22Rv1 (cell line): ENCODE measurements around the gene ECEL1.

Experiments used
- H3K27ac ChIP-seq: fragments of 450-650 bp; 2 replicates; pipeline ENCODE4 v1.5.1; 2017
- ZFX ChIP-seq: fragments of 450-650 bp; IDR thresholded peaks from 2 replicates; pipeline ENCODE4 v1.6.1; 2017; ENCODE audit warnings: antibody characterized with exemption, borderline replicate concordance
- TF ChIP-seq, protein P1 (sequence below): fragments of 450-650 bp; IDR thresholded peaks from 2 replicates; pipeline ENCODE4 v1.5.1; 2017; ENCODE audit warnings: mild to moderate bottlenecking

Gene ECEL1

DNA sequence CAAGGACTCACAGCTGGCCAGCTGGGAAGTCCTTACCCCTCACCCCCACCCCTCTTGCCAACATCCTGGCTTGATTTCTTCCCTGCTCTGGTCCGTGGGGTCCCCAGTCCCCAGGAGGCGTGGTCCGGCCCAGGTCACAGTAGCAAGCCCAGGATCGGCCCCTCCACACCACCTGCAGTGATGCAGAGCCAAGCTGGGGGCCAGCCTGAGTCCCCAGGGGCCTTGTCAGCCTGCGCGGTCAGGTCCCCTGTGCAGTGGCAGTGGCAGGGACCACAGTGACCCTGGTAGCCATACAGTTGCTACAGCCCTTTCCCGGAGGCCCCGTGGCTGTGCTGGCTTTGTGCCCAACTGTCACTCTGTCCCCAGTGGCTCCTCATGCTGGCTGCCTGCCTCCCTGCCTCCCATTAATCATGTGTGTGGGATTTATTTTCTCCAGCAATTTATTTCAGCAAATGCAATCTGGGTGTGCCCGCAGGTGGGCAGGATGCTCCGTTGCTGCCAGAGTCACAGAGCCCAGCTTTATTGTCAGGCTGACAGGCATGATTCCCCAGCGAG, 23.8 kb upstream of the ECEL1 start:
- TF ChIP-seq ZFX = no peak
- TF ChIP-seq, protein P1, sequence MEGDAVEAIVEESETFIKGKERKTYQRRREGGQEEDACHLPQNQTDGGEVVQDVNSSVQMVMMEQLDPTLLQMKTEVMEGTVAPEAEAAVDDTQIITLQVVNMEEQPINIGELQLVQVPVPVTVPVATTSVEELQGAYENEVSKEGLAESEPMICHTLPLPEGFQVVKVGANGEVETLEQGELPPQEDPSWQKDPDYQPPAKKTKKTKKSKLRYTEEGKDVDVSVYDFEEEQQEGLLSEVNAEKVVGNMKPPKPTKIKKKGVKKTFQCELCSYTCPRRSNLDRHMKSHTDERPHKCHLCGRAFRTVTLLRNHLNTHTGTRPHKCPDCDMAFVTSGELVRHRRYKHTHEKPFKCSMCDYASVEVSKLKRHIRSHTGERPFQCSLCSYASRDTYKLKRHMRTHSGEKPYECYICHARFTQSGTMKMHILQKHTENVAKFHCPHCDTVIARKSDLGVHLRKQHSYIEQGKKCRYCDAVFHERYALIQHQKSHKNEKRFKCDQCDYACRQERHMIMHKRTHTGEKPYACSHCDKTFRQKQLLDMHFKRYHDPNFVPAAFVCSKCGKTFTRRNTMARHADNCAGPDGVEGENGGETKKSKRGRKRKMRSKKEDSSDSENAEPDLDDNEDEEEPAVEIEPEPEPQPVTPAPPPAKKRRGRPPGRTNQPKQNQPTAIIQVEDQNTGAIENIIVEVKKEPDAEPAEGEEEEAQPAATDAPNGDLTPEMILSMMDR = no peak
- no peak overlapping the region for H3K27ac ChIP-seq

DNA sequence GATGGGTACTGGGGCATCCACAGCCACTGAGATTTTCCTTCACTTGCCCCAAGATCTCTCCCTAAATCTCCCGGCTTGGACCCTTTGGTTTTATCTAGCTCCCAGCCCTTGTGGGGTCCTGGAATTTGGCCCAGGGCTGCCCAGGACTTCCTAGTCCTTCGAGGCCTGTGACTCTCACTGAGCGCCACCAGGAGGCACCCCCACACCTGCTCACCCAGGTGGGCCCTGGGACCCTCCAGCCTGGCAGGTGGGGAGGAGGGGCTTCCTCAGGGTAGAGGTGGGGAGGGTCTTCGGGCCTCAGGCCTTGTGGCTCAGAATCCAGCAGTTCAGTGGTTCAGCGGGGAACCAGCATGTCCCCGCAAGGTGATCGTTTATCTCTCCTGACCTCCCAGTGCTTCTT, 20.6 kb upstream of the ECEL1 start:
- H3K27ac ChIP-seq = no peak overlapping the region
- TF ChIP-seq, protein P1 = no peak
- TF ChIP-seq ZFX = no peak

DNA sequence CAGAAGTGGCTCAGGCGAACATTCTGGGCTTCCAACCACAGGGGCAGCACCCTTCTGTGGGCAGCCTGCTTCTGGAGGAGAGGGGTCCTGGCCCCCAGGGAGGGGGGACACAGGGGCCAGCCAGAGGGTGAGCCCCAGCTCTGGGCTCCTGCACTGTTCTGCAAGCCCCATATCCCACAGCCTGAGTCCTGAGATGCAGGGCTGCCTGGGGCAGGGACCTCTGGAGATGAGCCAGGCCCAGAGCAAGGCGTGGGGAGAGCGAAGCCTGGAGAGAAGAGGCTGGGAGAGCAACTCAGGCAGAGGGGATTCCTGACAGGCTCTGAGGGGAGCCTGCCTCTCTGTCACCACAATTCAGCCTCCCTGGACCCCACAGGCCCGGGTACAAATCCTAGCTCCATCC, 19.1 kb upstream of the ECEL1 start:
- H3K27ac ChIP-seq = no peak overlapping the region

DNA sequence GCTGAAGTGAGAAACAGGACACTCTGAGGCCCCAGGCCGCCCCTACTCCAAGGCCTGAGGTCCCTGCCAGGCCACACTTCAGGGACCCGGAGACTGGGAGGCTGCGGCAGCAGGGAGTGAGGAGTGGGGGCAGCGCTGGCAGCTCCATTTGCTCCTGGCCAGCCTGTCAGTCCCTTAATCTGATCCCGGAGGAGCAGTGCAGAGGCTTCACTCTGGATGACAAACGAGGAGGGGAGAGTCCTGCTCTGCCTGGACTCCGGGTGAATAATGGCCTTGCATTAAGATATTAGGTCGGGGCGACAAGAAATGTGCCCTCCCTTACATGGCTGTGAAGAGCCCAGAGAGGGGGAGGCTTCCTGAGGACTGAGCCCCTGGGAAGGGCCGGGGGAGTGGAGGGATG, 18.2 kb upstream of the ECEL1 start:
- H3K27ac ChIP-seq = no peak overlapping the region
- no peak for TF ChIP-seq ZFX

More for the DNA sequence above, 19.1 kb upstream of the ECEL1 start:
- TF ChIP-seq ZFX = no peak
- TF ChIP-seq, protein P1 = no peak

DNA sequence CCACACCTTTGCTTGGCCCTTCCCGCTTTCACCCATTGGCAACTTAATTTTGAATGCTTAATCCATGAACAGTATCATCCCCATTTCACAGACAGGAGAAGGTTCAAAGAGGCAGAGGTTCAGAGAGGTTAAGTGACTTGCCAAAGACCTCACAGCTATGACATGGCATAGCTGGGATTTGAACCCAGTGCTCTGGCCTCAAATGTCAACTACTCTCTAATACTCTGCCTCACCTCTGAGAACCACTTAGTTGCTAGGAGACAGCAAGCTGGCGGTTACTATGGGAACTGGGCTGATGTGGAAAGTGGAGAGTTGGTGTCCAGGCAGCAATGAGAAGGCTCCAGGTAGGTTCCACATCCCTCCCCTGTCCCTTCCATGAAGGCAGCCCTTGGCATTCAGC, 16.8 kb upstream of the ECEL1 start:
- H3K27ac ChIP-seq = no peak overlapping the region
- TF ChIP-seq, protein P1 = no peak
- no peak for TF ChIP-seq ZFX

DNA sequence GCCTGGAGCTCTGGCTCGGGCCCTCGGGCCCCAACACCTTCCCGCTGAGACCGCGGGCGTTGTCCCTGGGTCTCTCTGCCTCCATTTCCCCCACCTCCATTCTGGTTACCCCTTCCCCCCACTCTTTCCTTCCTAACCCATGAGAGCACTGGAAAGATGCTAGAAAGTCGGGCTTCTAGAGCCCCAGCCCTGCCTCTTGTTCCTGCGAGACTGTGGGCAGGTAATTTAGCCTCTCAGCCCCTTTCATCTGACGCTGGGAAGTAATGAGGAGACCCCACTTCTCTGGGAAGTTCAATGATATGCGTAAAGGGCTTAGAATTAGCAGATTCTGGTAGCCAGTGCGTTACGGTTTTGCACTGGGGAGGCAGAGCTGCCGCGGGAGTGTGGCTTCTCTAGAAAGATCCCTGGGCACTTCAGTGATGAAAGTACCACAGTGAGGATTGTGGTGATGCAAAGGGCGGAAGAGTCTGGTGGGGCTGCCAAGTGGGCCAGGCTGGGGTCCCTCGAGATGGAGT, 16.2 kb upstream of the ECEL1 start:
- no peak for TF ChIP-seq ZFX
- TF ChIP-seq, protein P1 = no peak
- no peak overlapping the region for H3K27ac ChIP-seq

DNA sequence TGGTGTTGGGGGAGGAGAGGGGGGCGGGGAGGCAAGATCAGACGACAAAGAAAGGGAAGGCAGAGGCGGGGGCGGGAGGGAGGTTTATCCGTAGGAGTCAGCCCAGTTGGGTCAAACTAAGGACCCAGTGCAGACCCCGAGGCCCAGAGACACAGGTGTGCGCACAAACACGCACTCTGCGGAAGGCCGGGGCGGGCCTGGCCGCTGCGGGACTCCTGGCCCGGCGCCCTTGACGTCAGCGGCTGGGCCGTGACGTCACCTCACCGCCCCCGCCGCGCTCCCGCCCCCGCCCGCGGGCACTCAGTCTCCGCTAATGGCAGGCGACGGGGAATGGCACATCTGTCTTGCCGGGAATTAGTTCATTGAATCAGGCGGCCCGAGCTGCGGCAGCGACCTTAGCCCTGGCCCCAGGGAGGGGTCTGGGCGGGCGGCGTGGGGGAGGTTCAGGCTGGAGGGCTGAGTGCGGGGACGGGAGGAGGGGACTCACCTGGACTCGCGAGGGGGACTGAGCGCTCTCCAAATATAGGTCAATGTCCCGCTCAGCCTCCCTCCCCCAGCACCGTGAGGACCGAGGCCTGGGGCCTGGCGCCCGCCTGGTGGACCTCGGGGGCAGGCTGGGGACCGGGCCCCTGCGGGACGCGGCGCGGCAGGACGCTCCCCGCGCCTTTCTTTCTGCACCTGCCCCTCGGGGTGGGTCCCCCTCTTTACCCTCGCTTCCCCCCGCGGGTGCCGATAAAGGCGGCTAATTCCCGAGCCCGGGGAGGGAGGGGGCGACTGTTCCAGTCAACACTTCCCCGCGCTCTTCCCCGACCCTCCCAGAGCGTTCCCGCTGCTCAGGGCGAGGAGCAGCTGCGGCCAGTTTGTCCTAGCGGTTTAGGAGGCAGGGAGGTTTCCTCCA, 15.5 kb upstream of the ECEL1 start:
- no peak overlapping the region for H3K27ac ChIP-seq
- TF ChIP-seq ZFX = no peak
- TF ChIP-seq, protein P1 = no peak
